Caco-2 (cell line): Measurements from ENCODE around the gene CDH13. TPM values are rescaled to one million over a fixed set of nuclear protein-coding genes. Genes with fewer than 3 reads are reported as not detected.

Experiments used
- BruUV-seq: library from RNA; stranded (reverse); fragments of 400-500 nt; replicated peaks from 2 replicates; lab custom pipeline; 2021; lab: Mats Ljungman, UMichigan
- CTCF ChIA-PET: fragments of 300-600 bp; sonication (Branson Sonifier 250); formaldehyde crosslinking; loops from one replicate; lab custom pipeline; 2022; ENCODE audit warnings: antibody characterized with exemption; lab: Charles Lee
- POLR2A ChIA-PET: fragments of 300-600 bp; sonication (Branson Sonifier 250); formaldehyde crosslinking; loops from one replicate; lab custom pipeline; 2022; ENCODE audit warnings: antibody characterized with exemption; lab: Charles Lee
- DNase-seq, 2 experiments: peaks; one replicate each; pipeline versions ENCODE4 v3.0.0 to v3.0.0-alpha.2; 2020 to 2022
- H3K27me3 ChIP-seq: replicated peaks from 2 replicates; pipeline ENCODE4 v1.6.0; 2011; ENCODE audit warnings: low read length; ENCODE audit not compliant: control insufficient read depth, insufficient read depth
- H3K36me3 ChIP-seq: 2 replicates; pipeline ENCODE4 v1.5.1; 2011; ENCODE audit warnings: low read length; ENCODE audit not compliant: control insufficient read depth, insufficient read depth
- H3K4me1 ChIP-seq: fragments of 250-450 bp; sonication (Bioruptor Pico); 2 replicates; pipeline ENCODE4 v1.5.1; 2020; ENCODE audit warnings: mild to moderate bottlenecking
- H3K4me3 ChIP-seq: 2 replicates; pipeline ENCODE4 v1.5.1; 2011; ENCODE audit warnings: low read depth, mild to moderate bottlenecking, control low read depth, low read length
- H3K9me3 ChIP-seq: fragments of 250-450 bp; sonication (Bioruptor Pico); 2 replicates; pipeline ENCODE4 v1.5.1; 2020; ENCODE audit warnings: mild to moderate bottlenecking, moderate library complexity
- H3K27ac Mint-ChIP-seq: one replicate; pipeline ENCODE4 v1.8.0; 2022; ENCODE audit warnings: mixed read lengths; ENCODE audit not compliant: unreplicated experiment
- H3K27me3 Mint-ChIP-seq: one replicate; pipeline ENCODE4 v1.8.0; 2022; ENCODE audit warnings: mixed read lengths; ENCODE audit not compliant: insufficient read depth, unreplicated experiment
- H3K36me3 Mint-ChIP-seq: one replicate; pipeline ENCODE4 v1.8.0; 2022; ENCODE audit warnings: mild to moderate bottlenecking, mixed read lengths; ENCODE audit not compliant: insufficient read depth, unreplicated experiment
- H3K4me1 Mint-ChIP-seq: one replicate; pipeline ENCODE4 v1.8.0; 2022; ENCODE audit warnings: low read depth, mixed read lengths; ENCODE audit not compliant: unreplicated experiment
- H3K4me3 Mint-ChIP-seq: one replicate; pipeline ENCODE4 v1.8.0; 2022; ENCODE audit warnings: mild to moderate bottlenecking, moderate library complexity, mixed read lengths; ENCODE audit not compliant: unreplicated experiment
- H3K9me3 Mint-ChIP-seq: one replicate; pipeline ENCODE4 v1.8.0; 2022; ENCODE audit warnings: mixed read lengths; ENCODE audit not compliant: unreplicated experiment
- intact Hi-C: fragments of 100-400 bp; cut with micrococcal nuclease; formaldehyde crosslinking; loops from one replicate; pipeline ENCODE4 v1.10.0; 2022; ENCODE audit not compliant: unreplicated experiment
- total RNA-seq: library from RNA; stranded (reverse); gene quantifications from 2 replicates; pipeline ENCODE4 v1.2.3, GENCODE V29; 2022
- TF ChIP-seq, protein P1 (sequence below), 2 experiments: fragments of 200-600 bp in 1 of 2; IDR thresholded peaks; 1 replicate in 1 of 2; 2 replicates in 1 of 2; pipeline versions ENCODE4 v1.5.1 to v1.8.0; 2011 to 2022; ENCODE audit warnings: antibody characterized with exemption in 1 of 2, control low read depth in 1 of 2, inconsistent platforms in 1 of 2, low read depth in 1 of 2, low read length in 1 of 2, mild to moderate bottlenecking in 1 of 2, moderate library complexity in 1 of 2; ENCODE audit not compliant: insufficient read depth in 1 of 2, severe bottlenecking in 1 of 2, unreplicated experiment in 1 of 2

The CDH13 gene
- total RNA-seq, 1 experiment from 2014 or later, result 2.2 TPM

DNA sequence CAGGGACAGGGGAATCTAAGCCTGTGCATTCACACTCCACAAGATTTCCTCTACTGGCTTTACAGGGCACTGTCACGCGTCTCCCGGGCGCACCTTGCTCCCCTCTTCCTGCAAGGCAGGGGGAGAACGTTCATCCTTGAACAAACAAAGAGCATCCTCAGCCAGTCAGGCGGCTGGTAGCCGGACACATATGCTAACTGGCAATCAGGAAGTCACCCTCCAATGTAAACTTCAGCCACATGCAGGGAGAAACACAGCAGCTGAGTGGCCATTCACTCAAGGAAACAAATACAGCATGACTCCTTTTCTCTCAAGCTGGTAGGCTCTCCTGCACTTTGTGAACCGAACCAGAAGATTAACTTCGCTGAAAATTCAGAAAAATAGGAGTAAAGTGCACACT lies 1170.2 kb downstream of the CDH13 start:
- CTCF ChIA-PET, result no interaction called here
- H3K27me3 Mint-ChIP-seq, result peaks cover 26% of the 10 kb centered on the region
- POLR2A ChIA-PET, result no interaction called here

GRCh38 chr16:83799336-83799735 lies 1172.6 kb downstream of the CDH13 start:
- no peaks in the 10 kb centered on the region for H3K36me3 Mint-ChIP-seq
- DNase-seq, result no peak
- H3K27me3 Mint-ChIP-seq, result peaks cover 21% of the 10 kb centered on the region
- POLR2A ChIA-PET, result no interaction called here
- Histone ChIP-seq H3K4me1 (no peaks in the 10 kb centered on the region), H3K27me3 (0 out of 2 replicates have a peak, but pooled peaks cover 1% of the 10 kb centered on the region), H3K4me3 (no peak overlapping the region), H3K9me3 (no peaks in the 10 kb centered on the region), H3K36me3 (no peaks in the 10 kb centered on the region)
- intact Hi-C loops, result no loop called here
- BruUV-seq, result no TSS peak
- CTCF ChIA-PET, result no interaction called here
- peaks cover 14% of the 10 kb centered on the region for H3K4me1 Mint-ChIP-seq
- H3K27ac Mint-ChIP-seq, result no peak overlapping the region
- peaks cover 10% of the 10 kb centered on the region for H3K9me3 Mint-ChIP-seq
- TF ChIP-seq, protein P1, sequence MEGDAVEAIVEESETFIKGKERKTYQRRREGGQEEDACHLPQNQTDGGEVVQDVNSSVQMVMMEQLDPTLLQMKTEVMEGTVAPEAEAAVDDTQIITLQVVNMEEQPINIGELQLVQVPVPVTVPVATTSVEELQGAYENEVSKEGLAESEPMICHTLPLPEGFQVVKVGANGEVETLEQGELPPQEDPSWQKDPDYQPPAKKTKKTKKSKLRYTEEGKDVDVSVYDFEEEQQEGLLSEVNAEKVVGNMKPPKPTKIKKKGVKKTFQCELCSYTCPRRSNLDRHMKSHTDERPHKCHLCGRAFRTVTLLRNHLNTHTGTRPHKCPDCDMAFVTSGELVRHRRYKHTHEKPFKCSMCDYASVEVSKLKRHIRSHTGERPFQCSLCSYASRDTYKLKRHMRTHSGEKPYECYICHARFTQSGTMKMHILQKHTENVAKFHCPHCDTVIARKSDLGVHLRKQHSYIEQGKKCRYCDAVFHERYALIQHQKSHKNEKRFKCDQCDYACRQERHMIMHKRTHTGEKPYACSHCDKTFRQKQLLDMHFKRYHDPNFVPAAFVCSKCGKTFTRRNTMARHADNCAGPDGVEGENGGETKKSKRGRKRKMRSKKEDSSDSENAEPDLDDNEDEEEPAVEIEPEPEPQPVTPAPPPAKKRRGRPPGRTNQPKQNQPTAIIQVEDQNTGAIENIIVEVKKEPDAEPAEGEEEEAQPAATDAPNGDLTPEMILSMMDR (IDR thresholded peaks at IDR 0.05; ENCODE audit: insufficient read depth in 1 of 2, low read depth in 1 of 2, low read length in 1 of 2, severe bottlenecking in 1 of 2, unreplicated experiment in 1 of 2), result no peak
- no peak overlapping the region for H3K4me3 Mint-ChIP-seq

More for the DNA sequence above, 1170.2 kb downstream of the CDH13 start:
- H3K9me3 ChIP-seq, result no peaks in the 10 kb centered on the region
- Mint-ChIP-seq H3K36me3 (no peaks in the 10 kb centered on the region), H3K9me3 (peaks cover 10% of the 10 kb centered on the region), H3K4me1 (no peaks in the 10 kb centered on the region), H3K4me3 (no peak overlapping the region), H3K27ac (no peak overlapping the region)
- no peaks in the 10 kb centered on the region for H3K36me3 ChIP-seq
- no peak overlapping the region for H3K4me3 ChIP-seq
- H3K27me3 ChIP-seq, result 0 out of 2 replicates have a peak, but pooled peaks cover 1% of the 10 kb centered on the region
- BruUV-seq, result no TSS peak
- no peaks in the 10 kb centered on the region for H3K4me1 ChIP-seq
- TF ChIP-seq, protein P1 (IDR thresholded peaks at IDR 0.05; ENCODE audit: insufficient read depth in 1 of 2, low read depth in 1 of 2, low read length in 1 of 2, severe bottlenecking in 1 of 2, unreplicated experiment in 1 of 2), result no peak
- no peak for DNase-seq
- intact Hi-C loops, result no loop called here

DNA sequence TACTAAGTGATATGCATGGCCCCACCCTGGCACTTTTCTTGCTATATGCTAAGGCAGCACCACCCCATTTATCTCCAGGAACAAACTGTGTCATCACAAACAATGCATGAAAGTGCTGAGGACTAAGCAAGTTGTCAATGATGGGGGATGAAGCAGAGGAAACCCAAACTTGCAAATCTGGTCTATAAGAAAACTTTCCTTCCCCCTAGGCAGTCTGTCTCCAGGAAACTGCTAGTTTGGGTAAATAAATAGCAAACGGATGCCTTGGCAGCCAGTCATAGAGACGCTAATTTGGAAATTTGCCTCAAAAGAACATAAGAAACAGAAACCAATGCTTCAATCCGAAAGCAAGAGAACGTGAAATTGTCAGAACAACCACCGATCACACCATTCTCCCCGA lies 1175.4 kb downstream of the CDH13 start:
- H3K4me3 ChIP-seq, result no peak overlapping the region
- intact Hi-C loops, result no loop called here

More for the DNA sequence above, 1175.4 kb downstream of the CDH13 start:
- H3K4me1 ChIP-seq, result no peaks in the 10 kb centered on the region
- CTCF ChIA-PET, result no interaction called here
- H3K27me3 ChIP-seq, result 0 out of 2 replicates have a peak, but pooled peaks cover 1% of the 10 kb centered on the region
- POLR2A ChIA-PET, result no interaction called here
- DNase-seq, result no peak
- no peaks in the 10 kb centered on the region for H3K36me3 ChIP-seq
- H3K36me3 Mint-ChIP-seq, result no peaks in the 10 kb centered on the region
- no peak overlapping the region for H3K27ac Mint-ChIP-seq
- peaks cover 10% of the 10 kb centered on the region for H3K9me3 Mint-ChIP-seq
- H3K4me1 Mint-ChIP-seq, result peaks cover 14% of the 10 kb centered on the region
- H3K4me3 Mint-ChIP-seq, result no peak overlapping the region
- TF ChIP-seq, protein P1 (IDR thresholded peaks at IDR 0.05; ENCODE audit: insufficient read depth in 1 of 2, low read depth in 1 of 2, low read length in 1 of 2, severe bottlenecking in 1 of 2, unreplicated experiment in 1 of 2), result no peak
- BruUV-seq, result no TSS peak
- peaks cover 15% of the 10 kb centered on the region for H3K27me3 Mint-ChIP-seq
- no peaks in the 10 kb centered on the region for H3K9me3 ChIP-seq
